Neuronal stem cell (in vitro differentiated cells): Measurements from ENCODE around the gene GRB14.

Experiments
- DNase-seq: peaks from one replicate; pipeline ENCODE4 v3.0.0-alpha.2; 2013; ENCODE audit warnings: low spot score
- H2AFZ ChIP-seq: one replicate; pipeline ENCODE4 v1.6.1; 2013; ENCODE audit warnings: mild to moderate bottlenecking, low read length, inconsistent platforms
- H2AK5ac ChIP-seq: 2 replicates; pipeline ENCODE4 v1.6.1; 2013; ENCODE audit warnings: low read depth, mild to moderate bottlenecking, inconsistent platforms, low read length, moderate library complexity, mixed read lengths
- H2BK120ac ChIP-seq: 2 replicates; pipeline ENCODE4 v1.6.1; 2013; ENCODE audit warnings: low read depth, mild to moderate bottlenecking, inconsistent platforms, low read length, moderate library complexity, mixed read lengths
- H2BK12ac ChIP-seq: one replicate; pipeline ENCODE4 v1.6.1; 2013; ENCODE audit warnings: low read length, inconsistent platforms
- H2BK15ac ChIP-seq: 2 replicates; pipeline ENCODE4 v1.6.1; 2013; ENCODE audit warnings: mild to moderate bottlenecking, low read length, inconsistent platforms, mixed read lengths
- H2BK5ac ChIP-seq: one replicate; pipeline ENCODE4 v1.6.1; 2013; ENCODE audit warnings: inconsistent platforms, mild to moderate bottlenecking, low read length, moderate library complexity
- H3K14ac ChIP-seq: one replicate; pipeline ENCODE4 v1.6.1; 2013; ENCODE audit warnings: low read length, inconsistent platforms
- H3K18ac ChIP-seq: 2 replicates; pipeline ENCODE4 v1.6.1; 2013; ENCODE audit warnings: low read length, inconsistent platforms
- H3K23ac ChIP-seq: 2 replicates; pipeline ENCODE4 v1.6.1; 2013; ENCODE audit warnings: low read depth, mild to moderate bottlenecking, mixed read lengths, low read length, inconsistent platforms; ENCODE audit not compliant: poor library complexity
- H3K27ac ChIP-seq: replicated peaks from 3 replicates; pipeline ENCODE4 v1.5.1; 2013; ENCODE audit warnings: low read length, inconsistent platforms
- H3K27me3 ChIP-seq, 3 experiments: 2 replicates each; pipeline ENCODE4 v1.6.1; 2013; ENCODE audit warnings: low read length in 3 of 3, mild to moderate bottlenecking in 2 of 3, inconsistent platforms in 1 of 3, low read depth in 1 of 3, mixed read lengths in 1 of 3, moderate library complexity in 1 of 3; ENCODE audit not compliant: control insufficient read depth in 3 of 3, insufficient read depth in 3 of 3
- H3K36me3 ChIP-seq, 2 donors: replicated peaks in 1 of 2; 2 replicates each; pipeline ENCODE4 v1.6.1; 2013; ENCODE audit warnings: low read length in 2 of 2; ENCODE audit not compliant: control insufficient read depth in 2 of 2, insufficient read depth in 2 of 2
- H3K4ac ChIP-seq: 2 replicates; pipeline ENCODE4 v1.6.1; 2013; ENCODE audit warnings: inconsistent platforms, mild to moderate bottlenecking, low read length, moderate library complexity
- H3K4me1 ChIP-seq, 2 donors: 1 replicate in 1 of 2; 2 replicates in 1 of 2; pipeline ENCODE4 v1.6.1; 2013; ENCODE audit warnings: low read length in 2 of 2, low read depth in 1 of 2; ENCODE audit not compliant: control insufficient read depth in 2 of 2, insufficient read depth in 1 of 2
- H3K4me2 ChIP-seq: one replicate; pipeline ENCODE4 v1.6.1; 2013; ENCODE audit warnings: mild to moderate bottlenecking, low read length, inconsistent platforms; ENCODE audit not compliant: insufficient read depth, poor library complexity, severe bottlenecking
- H3K4me3 ChIP-seq, 2 donors: 2 replicates each; pipeline ENCODE4 v1.5.1; 2013; ENCODE audit warnings: low read length in 2 of 2, mild to moderate bottlenecking in 2 of 2, inconsistent platforms in 1 of 2, moderate library complexity in 1 of 2
- H3K79me1 ChIP-seq: one replicate; pipeline ENCODE4 v1.6.1; 2013; ENCODE audit warnings: low read depth, mild to moderate bottlenecking, inconsistent platforms, low read length, moderate library complexity
- H3K9ac ChIP-seq: one replicate; pipeline ENCODE4 v1.6.1; 2013; ENCODE audit warnings: mild to moderate bottlenecking, low read depth, low read length, inconsistent platforms; ENCODE audit not compliant: poor library complexity
- H3K9me3 ChIP-seq, 2 donors: replicated peaks in 1 of 2; 2 replicates each; pipeline versions ENCODE3 to v1.6.1; 2013; ENCODE audit warnings: low read length in 2 of 2, mild to moderate bottlenecking in 2 of 2, inconsistent platforms in 1 of 2, low read depth in 1 of 2, mixed read lengths in 1 of 2, moderate library complexity in 1 of 2; ENCODE audit not compliant: control insufficient read depth in 2 of 2, insufficient read depth in 1 of 2
- H4K8ac ChIP-seq: one replicate; pipeline ENCODE4 v1.6.1; 2013; ENCODE audit warnings: low read depth, mild to moderate bottlenecking, inconsistent platforms, low read length, moderate library complexity
- H4K91ac ChIP-seq: one replicate; pipeline ENCODE4 v1.6.1; 2013; ENCODE audit warnings: low read length, low read depth, mild to moderate bottlenecking, inconsistent platforms; ENCODE audit not compliant: poor library complexity
- WGBS, 2 donors: extraction: QIAGEN DNeasy Blood & Tissue Kit; methylation state at CpG; one replicate each; pipeline ENCODE4 v1.1.7; 2013; ENCODE audit warnings: missing lambda C conversion rate in 2 of 2, mixed read lengths in 1 of 2; ENCODE audit not compliant: insufficient read length in 2 of 2, insufficient replicate concordance in 1 of 2; ENCODE audit errors: extremely low coverage in 2 of 2; 5-methylcytosine and 5-hydroxymethylcytosine counted together

GRB14 gene

GRCh38 chr2:164545484-164545883 lies 75.8 kb downstream of the GRB14 start:
- H2BK5ac ChIP-seq, result no peak overlapping the region
- H3K4ac ChIP-seq, result no peak overlapping the region
- no peak overlapping the region for H3K4me3 ChIP-seq
- no peak overlapping the region for H3K23ac ChIP-seq
- no peak overlapping the region for H3K14ac ChIP-seq
- no peak overlapping the region for H2BK120ac ChIP-seq
- no peaks in the 10 kb centered on the region for H3K79me1 ChIP-seq
- H3K9me3 ChIP-seq, result peaks cover 2 to 6% of the 10 kb centered on the region in 2 donors
- no peaks in the 10 kb centered on the region for H3K4me1 ChIP-seq
- H2AFZ ChIP-seq, result no peak overlapping the region
- H3K4me2 ChIP-seq, result no peak overlapping the region
- no peak for DNase-seq
- H4K8ac ChIP-seq, result no peak overlapping the region
- H3K18ac ChIP-seq, result no peak overlapping the region
- peaks cover 0 to 2% (median 0%) of the 10 kb centered on the region in 3 experiments for H3K27me3 ChIP-seq
- no peak overlapping the region for H3K27ac ChIP-seq
- no peaks in the 10 kb centered on the region for H3K36me3 ChIP-seq
- WGBS, 2 donors, result no CpG with 5 or more reads among the region's 5 CpGs
- no peak overlapping the region for H4K91ac ChIP-seq
- no peak overlapping the region for H2AK5ac ChIP-seq
- no peak overlapping the region for H3K9ac ChIP-seq
- H2BK15ac ChIP-seq, result no peak overlapping the region
- no peak overlapping the region for H2BK12ac ChIP-seq

GRCh38 chr2:164542581-164543021 lies 78.7 kb downstream of the GRB14 start:
- H3K4me3 ChIP-seq, result no peak overlapping the region
- H3K27ac ChIP-seq, result no peak overlapping the region
- H3K4ac ChIP-seq, result no peak overlapping the region
- H3K14ac ChIP-seq, result no peak overlapping the region
- no peak overlapping the region for H2BK5ac ChIP-seq
- no peak overlapping the region for H3K4me2 ChIP-seq
- no peak overlapping the region for H3K23ac ChIP-seq
- no peak overlapping the region for H2BK120ac ChIP-seq
- H4K8ac ChIP-seq, result no peak overlapping the region
- no peak overlapping the region for H2AFZ ChIP-seq
- H4K91ac ChIP-seq, result no peak overlapping the region
- H2BK12ac ChIP-seq, result no peak overlapping the region
- H3K9me3 ChIP-seq, result peaks cover 2 to 6% of the 10 kb centered on the region in 2 donors
- no peak for DNase-seq
- no peak overlapping the region for H2BK15ac ChIP-seq
- no peak overlapping the region for H3K9ac ChIP-seq
- peaks cover 0 to 2% (median 0%) of the 10 kb centered on the region in 3 experiments for H3K27me3 ChIP-seq
- H3K4me1 ChIP-seq, result no peaks in the 10 kb centered on the region
- WGBS, 2 donors, result no CpG with 5 or more reads among the region's 2 CpGs
- no peak overlapping the region for H2AK5ac ChIP-seq
- H3K18ac ChIP-seq, result no peak overlapping the region
- H3K79me1 ChIP-seq, result no peaks in the 10 kb centered on the region
- no peaks in the 10 kb centered on the region for H3K36me3 ChIP-seq

GRCh38 chr2:164538240-164538866 lies 82.9 kb downstream of the GRB14 start:
- no CpG with 5 or more reads among the region's 3 CpGs for WGBS, 2 donors
- no peak overlapping the region for H2AK5ac ChIP-seq

GRCh38 chr2:164535280-164536025 lies 85.8 kb downstream of the GRB14 start:
- Histone ChIP-seq H4K8ac (no peak overlapping the region), H2AFZ (no peak overlapping the region), H3K79me1 (no peaks in the 10 kb centered on the region), H3K27me3 (no peaks in the 10 kb centered on the region), H2BK12ac (no peak overlapping the region), H2BK15ac (no peak overlapping the region), H3K4ac (no peak overlapping the region), H3K14ac (no peak overlapping the region), H4K91ac (no peak overlapping the region), H2BK120ac (no peak overlapping the region), H3K4me1 (no peaks in the 10 kb centered on the region), H3K4me2 (no peak overlapping the region), H3K36me3 (no peaks in the 10 kb centered on the region), H2BK5ac (no peak overlapping the region), H3K23ac (no peak overlapping the region), H3K18ac (no peak overlapping the region), H3K9ac (no peak overlapping the region), H3K27ac (no peak overlapping the region), H2AK5ac (no peak overlapping the region), H3K9me3 (no peaks in the 10 kb centered on the region), H3K4me3 (no peak overlapping the region)
- WGBS, 2 donors, result no CpG with 5 or more reads among the region's 5 CpGs
- no peak for DNase-seq

More at GRCh38 chr2:164538240-164538866, 82.9 kb downstream of the GRB14 start:
- Histone ChIP-seq H2AFZ (no peak overlapping the region), H3K4me3 (no peak overlapping the region), H3K4me1 (no peaks in the 10 kb centered on the region), H2BK5ac (no peak overlapping the region), H3K18ac (no peak overlapping the region), H2BK120ac (no peak overlapping the region), H3K4me2 (no peak overlapping the region), H3K36me3 (no peaks in the 10 kb centered on the region), H3K4ac (no peak overlapping the region), H3K23ac (no peak overlapping the region), H2BK15ac (no peak overlapping the region), H4K8ac (no peak overlapping the region), H3K9me3 (no peaks in the 10 kb centered on the region), H3K27ac (no peak overlapping the region), H3K27me3 (no peaks in the 10 kb centered on the region), H3K9ac (no peak overlapping the region), H3K79me1 (no peaks in the 10 kb centered on the region), H3K14ac (no peak overlapping the region), H4K91ac (no peak overlapping the region), H2BK12ac (no peak overlapping the region)
- DNase-seq, result peak; percentile 26
